H1 (cell line): ENCODE data around the gene LIPM. TPM values are rescaled to one million over a fixed set of nuclear protein-coding genes. Genes with fewer than 3 reads are reported as not detected.

ENCODE experiments used
- KDM1A ChIP-seq: fragments of 200-600, 300-600 bp; sonication (generic); IDR thresholded peaks from 2 replicates; pipeline ENCODE4 v1.7.1; 2016; ENCODE audit warnings: mild to moderate bottlenecking, low read length, borderline replicate concordance
- polyA plus RNA-seq, 7 experiments: library from polyadenylated mRNA; depleted of rRNA in 3 of 7; stranded (reverse) in 5 of 7; unstranded in 2 of 7; fragments of >200 nt in 5 of 7; fragments of 200-250 nt in 2 of 7; gene quantifications; 1 replicate in 5 of 7; 2 replicates in 1 of 7; 4 replicates in 1 of 7; pipeline versions ENCODE4 v1.2.1 to v1.2.3, GENCODE V29; 2011 to 2013; ENCODE audit warnings: missing spikeins in 2 of 7, mixed read lengths in 2 of 7
- total RNA-seq: library from RNA; stranded (reverse); fragmentation: NEBNext Ultra II Directional; extraction: Animal tissue kit (Norgen Biotek cat#: 25700); gene quantifications from 2 replicates; pipeline ENCODE4 v1.2.1, GENCODE V29; 2021

LIPM gene
- total and polyA plus RNA-seq, 2 of the 8 experiments (the other 6 are each of a cell fraction or from before 2014, with no cell fraction given) = not detected

- no peak for TF ChIP-seq KDM1A
These were observed 38.4 kb upstream of the LIPM start (continued) for GRCh38 chr10:88764110-88764509.
